Stimulated activated CD4-positive, alpha-beta T cell treated with anti-CD3 and anti-CD28 coated beads, Interleukin-1b, Interleukin-23, amount 100 ng/mL, for 24 hours (primary cell): Measurements from ENCODE around the gene USP40.

ENCODE experiments used
- DNase-seq, 4 experiments: peaks; one replicate each; pipeline ENCODE4 v3.0.0-alpha.2; 2020; ENCODE audit warnings: low read depth in 4 of 4, low spot score in 1 of 4

USP40 gene

DNA sequence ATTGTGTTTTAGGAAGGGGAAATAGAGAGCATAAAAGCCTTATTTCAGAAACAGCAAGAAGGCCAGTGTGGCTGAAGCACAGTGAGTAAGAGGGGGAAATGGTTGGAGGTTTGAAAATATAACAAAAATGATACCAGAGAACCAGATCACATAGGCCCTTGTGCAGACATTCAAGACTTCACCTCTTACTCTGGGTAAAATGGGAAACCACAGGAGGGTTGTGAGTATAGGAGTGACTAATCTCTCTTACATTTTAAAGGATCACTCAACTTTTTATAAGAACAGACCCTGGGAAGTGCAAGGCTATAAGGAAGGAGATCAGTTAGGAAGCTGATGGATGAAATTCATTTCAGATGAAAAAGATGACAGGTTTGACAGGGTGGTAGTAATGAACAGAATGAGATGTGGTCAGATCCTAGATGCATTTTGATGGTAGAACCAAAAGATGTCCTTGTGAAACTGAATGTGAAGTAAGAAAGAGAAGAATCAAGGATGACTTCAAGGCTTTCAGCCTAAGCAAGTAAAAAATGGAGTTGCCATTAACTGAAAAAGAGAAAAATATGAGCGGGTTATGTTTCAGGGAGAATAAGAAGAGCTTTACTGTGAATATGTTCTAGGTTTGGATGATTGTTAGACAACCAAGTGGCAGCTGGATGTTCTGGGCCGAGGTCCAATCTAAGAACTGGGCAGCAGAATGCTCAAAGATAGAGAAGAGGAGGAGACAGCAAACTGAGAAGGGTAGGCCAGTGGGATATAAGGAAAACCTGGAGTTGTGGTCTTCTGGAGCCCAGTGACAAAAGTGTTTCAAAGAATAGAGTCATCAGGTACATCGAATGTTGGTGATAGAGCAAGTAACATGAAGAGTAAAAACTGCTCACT is 65.1 kb downstream of the USP40 start:
- no peak for DNase-seq

DNA sequence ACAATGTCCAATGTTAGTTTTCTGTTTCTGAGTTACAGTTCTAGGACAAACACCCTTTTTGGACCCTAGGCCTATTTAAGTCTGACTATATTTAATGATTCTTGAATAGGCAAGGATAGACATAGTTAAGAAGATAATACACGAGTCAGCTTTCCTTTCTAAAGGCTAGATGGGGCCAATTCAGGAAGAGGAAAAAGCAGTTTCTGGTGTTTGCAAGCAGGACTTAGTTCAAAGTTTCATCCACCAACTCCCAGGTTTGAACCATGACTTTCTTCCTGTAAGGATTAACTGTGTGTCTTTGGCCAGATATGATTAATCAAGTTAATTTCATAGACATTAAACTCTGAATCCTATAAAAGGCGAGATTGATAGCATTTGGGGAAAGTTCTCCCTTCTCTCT is 66.7 kb downstream of the USP40 start:
- DNase-seq = no peak

DNA sequence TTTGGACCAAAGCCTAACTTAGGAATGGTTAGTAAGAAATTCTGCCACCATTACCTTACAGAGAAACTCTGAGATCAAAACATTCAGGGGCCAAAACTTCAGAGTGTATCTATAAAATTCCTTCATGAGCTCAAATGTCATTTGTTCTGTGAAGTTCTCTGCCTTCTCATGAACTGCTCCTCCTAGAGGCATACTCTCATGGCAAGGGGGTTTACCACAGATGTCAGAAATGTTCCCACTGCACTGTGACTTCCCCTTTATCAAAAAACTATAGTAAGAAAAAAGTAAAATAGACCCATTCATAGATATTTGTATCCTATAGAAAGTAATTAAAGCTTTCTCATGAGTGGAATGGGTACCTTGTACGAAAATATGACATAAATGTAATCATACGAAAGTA is 68.5 kb downstream of the USP40 start:
- DNase-seq = no peak

DNA sequence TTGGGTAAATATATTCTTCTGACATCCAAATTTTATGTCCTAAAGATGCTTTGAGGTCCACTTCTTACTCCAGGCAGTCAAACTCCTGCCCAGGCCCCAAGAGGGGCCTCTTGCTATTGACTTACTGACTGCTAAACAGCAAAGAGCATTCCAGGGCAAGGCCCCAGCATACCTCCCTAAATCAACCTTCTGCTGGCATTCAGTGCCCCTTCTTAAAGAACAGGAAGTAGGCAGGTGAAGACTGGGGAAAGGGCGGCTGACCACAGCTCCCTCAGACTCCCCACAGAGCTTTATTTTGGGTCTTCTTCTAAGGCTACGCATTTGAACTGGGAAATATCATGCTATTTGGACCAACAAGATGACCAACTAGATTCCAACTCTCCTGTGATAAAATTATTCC is 68.9 kb downstream of the USP40 start:
- DNase-seq = no peak

DNA sequence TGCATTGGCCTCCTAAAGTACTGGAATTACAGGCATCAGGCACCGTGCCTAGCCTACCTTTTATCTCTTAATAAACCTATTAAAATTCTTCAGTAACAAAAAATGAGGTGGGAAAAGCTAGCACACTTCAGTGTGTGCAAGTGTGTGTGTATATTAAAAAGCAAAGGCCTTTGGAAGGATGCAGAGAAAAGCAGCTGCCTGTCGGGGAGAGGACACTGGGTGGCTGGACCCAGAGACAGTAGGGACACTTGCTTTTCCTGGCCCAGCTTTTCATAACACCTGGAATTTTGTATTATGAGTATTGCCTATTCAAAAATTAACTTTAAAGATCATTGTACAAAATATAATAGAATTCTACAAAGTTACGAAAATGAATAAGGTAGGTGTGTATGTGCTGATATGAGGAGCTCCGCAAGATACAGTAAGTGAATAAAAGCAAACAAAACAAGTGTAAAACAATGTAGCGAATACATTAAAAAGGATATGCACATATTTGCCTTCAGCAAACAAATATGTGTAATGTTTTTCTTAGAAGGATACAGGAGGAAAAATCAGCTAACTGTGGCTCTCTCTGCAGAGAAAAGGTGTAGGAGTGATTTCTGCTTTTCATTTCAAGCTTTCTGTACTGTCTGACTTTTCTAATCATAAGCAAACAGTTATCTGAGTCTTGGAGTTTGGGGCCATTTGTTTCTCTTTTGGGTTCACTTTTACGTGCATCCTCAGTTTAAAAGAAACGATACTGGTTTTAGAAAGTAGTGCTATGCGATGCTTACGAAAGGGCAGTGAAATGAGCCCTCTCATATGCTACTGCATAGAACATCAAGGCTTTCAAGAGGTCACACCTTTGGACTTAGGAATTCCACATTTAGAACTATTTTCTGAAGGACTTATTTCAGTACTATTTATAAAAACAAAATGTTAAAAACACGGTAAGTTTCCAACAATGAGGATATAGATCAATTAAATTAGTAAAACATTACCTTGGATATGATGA is 70.8 kb downstream of the USP40 start:
- DNase-seq = no peak

DNA sequence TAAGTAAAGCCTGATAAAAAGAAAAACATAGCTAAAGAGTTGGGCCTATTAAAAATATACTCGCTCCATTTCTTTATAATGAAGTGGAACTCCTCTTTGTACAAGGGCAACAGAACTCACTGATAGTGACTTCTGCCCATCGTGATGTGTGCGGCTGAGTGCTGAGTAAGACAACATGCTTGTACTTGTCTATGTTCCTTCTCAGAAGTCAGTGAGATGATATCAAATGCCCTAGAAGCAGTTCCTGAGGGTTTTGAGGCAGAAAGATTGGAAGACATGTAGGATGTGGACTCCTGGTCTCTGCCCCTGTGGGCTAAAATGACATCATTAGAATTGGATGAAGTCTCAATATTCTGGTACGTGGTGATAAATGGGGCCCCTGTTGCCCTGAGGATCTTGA is 73.8 kb downstream of the USP40 start:
- no peak for DNase-seq

DNA sequence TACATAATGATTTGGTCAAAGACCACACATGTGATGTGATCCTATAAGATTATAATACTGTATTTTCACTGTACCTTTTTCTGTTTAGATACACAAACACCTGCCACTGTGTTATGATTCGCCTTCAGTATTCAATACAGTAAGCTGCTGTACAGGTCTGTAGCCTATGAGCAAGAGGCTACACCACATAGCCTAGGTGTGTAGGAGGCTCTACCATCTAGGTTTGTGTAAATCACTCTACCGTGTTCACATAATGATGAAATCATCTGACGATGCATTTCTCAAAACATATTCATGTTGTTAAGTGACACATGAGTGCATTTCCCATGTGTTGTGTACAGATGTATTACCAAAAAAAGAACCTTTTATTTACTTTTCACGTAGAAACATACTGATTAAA is 74.5 kb downstream of the USP40 start:
- no peak for DNase-seq

DNA sequence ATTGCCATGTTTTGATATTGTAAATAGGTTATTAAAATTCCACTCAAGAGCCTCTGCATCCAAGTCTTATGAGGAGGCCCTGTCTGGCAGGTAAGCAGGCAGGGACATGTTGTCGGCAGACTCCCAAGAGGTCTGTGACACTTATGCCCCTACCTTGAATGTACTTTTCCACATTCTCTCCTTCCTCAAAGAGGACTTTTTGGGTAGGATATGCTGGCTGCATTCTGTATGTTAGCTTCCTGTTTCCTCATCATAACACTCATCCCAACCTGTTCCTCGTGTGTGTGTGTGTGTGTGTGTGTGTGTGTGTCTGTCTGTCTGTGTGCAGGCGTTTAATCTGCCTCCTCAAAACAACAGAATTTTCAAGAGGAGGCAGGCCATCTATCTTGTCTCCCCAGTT is 75.3 kb downstream of the USP40 start:
- no peak for DNase-seq

DNA sequence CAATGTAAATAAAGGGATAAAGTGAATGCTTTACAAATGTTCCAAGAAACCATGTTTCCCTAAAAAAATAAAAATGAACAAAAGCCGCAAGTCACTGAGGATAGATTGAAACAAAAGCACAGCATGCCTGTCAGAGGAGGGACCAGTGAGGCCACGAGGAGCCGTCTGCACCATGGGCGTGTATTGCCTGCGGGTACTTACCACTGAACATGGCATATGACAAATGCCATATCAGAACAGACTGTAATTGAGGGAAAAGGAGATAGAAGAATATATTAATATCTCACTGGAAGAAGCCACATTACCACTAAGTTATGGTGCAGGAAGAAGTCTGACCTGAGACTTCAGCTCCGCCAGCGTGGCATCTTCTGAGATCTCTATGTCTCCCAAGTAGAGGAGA is 75.8 kb downstream of the USP40 start:
- DNase-seq = no peak

DNA sequence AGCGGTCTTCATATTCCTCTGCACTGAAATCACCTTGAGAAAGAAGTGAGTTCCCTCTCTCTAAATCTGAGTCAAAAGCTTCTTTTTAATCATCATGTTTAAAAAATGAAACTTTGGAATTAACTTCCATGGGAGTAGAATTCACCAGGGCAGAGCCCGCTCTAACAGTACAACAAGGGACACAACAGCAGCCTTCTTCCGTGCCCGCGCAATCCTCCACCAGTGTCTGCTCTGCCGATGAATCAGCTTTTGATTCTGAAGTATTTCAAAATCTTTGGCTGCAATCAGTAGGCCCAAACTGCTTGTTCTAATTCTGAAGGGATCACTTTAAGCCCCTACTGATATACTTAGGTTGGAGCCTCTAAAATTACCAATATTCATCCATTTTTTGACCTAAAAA is 76.9 kb downstream of the USP40 start:
- no peak for DNase-seq

DNA sequence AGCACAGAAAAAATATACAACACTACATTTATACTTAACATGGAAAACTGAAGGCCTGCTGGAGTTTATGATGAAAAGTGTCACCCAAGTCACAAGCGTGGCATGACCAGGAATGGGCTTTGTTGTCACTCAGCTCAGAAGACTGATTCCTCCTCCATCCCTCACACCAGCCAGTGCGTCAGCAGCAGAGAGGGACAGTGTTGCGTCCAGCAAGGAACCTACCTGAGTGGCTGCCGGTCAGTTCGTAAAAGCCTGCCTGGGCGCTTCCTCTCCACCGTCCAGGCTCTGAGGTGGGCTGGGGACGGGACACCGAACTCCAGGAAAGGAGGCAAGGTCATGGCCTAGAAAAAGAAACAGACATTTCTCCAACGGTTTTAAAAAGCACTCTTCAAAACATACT is 77.4 kb downstream of the USP40 start:
- DNase-seq = no peak

DNA sequence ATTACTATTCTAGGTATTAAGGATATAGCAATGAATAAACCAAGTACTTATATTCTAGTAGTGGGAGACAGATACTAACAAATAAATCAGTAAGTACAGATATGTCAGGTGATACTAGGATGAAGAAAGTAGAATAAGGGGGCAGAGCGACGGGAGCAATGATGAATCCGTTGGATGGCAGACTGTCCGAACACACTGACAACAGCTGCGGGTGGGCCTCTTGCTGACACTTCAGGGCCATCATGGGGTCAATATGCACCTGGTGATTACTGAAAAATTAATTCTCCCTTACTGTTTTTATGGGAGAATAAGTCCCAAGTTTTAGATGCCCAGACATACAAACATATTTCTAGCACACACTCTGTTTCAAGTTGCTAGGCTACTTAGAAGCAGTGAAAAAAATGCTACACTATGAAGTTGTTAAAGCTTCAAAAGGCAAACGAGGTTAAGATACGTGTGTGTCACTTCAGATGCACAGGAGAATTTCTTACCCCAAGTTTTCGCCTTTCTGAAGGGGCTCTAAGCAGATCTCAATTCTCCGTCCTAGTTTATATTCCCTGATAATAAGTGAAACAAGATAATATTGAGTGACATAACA is 78.7 kb downstream of the USP40 start:
- DNase-seq = no peak

DNA sequence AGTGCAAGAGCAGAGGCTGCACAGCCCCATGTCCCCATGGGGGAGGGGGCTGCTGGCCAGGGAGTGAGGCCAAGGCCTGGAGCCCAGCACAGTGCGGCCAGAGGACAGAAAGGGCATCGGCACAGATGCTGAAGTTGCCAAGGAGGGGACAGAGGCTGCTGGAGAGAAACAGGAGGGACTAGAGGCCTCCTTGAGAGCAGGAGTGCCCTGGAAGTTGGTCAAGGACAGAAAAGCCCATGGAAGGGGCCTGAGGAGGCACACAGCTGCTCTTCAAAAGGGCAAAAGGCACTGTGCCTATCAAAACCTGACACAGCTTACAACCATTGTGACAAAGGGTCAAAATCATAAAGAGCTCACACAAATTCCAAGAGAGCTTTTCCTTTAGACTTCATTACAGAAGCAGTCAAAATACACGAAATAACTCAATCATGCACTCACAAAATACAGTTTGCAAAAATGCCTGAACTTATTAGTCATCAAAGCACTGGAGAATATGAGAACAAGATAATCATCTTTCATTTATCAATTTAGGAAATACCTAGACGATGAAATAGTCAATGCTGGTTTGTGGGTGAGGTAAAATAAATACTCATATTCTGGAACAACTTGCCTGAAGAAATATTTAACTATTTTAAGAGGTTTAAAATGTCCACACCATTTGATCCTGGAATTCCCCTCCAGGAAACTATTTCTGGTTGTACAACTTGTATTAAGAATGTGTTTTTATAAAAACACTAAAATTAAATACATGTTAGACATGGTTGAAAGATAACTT is 79.6 kb downstream of the USP40 start:
- no peak for DNase-seq

DNA sequence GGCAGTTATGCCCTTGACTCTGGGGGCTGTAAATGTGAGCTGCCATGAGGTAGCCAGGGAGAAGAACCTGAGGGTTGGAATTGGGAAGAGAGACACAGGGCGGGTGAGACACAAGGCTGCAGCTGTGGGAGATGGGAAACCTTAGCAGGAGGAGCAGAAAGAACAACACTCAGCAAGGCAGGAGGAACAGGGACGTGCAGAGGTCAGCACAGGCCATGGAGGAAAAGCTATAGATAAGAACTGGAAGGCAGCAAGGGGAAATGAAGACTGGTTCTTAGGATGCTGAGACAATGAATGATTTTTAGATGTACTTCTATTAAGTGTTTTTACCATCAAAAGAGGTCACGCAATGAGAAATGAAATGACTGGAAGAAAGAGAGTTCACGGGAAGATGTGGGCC is 80.2 kb downstream of the USP40 start:
- no peak for DNase-seq

DNA sequence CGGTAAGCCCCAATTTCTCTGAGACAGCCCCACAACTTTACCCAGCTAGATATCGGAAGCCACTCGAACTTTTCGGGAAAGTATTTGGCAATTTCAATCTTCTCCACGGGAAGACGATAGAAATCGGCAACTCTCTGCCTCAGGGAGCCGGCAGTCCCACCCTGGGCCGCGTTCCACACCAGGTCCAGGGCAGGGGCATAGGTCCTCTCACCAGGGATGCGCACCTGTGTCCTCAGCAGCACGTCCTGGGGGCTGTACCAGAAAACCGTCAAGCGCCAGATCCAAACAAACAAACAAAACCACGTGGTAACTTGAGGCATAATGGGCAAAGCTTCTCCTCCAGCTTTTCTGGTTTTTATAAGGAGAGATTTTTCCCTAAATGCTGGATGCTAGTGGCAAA is 80.9 kb downstream of the USP40 start:
- no peak for DNase-seq

DNA sequence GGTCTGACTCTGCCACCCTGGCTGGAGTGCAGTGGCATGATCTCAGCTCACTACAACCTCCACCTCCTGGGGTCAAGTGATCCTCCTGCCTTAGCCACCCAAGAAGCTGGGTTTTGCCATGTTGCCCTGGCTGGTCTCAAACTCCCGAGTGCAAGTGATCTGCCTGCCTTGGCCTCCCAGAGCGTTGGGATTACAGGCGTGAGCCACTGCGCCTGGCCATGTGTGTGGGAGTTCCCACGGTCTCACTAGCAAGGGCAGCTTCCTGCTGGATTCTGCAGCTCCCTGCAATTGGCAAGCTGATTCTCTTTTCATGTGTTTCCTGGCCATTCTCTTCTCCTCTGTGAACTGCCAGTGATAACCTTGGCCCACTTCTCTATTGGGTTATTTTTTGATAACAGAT is 84.0 kb downstream of the USP40 start:
- no peak for DNase-seq

DNA sequence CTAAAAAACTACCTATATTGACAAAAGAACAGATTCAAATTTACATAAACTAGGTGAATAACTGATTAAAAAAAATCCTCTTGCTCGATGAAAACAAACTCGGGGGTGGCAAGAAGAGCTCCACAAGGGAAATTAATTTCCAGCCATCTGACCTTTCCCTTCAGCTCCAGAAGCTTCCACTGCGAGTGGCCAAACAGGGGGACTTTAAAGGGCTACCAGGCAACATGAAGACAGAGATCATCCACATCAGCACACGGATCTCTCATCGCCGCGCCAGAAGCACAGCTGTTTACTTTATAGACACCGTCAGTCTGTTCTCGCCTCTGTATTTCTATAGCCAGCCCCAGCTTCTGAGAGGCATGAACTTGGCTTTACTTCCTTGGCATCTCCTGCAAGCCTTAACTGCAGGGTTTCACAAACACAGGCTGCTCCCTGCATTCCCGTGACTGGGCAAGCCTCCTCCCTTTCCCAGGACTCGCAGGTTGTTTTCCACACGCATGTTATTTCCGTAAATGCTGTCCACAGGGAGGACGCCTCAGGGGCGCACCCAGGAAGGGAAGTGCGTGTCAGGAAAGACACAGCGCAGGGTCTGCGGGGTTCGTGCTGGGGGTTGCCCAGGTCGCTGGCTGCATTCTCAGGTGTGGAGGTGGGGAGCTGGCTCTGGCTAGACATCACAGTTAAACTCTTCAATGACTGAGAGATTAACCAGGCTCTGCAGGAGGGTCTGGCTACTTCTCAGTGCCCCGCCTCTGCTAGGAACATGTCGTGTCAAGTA is 85.0 kb downstream of the USP40 start:
- no peak for DNase-seq

DNA sequence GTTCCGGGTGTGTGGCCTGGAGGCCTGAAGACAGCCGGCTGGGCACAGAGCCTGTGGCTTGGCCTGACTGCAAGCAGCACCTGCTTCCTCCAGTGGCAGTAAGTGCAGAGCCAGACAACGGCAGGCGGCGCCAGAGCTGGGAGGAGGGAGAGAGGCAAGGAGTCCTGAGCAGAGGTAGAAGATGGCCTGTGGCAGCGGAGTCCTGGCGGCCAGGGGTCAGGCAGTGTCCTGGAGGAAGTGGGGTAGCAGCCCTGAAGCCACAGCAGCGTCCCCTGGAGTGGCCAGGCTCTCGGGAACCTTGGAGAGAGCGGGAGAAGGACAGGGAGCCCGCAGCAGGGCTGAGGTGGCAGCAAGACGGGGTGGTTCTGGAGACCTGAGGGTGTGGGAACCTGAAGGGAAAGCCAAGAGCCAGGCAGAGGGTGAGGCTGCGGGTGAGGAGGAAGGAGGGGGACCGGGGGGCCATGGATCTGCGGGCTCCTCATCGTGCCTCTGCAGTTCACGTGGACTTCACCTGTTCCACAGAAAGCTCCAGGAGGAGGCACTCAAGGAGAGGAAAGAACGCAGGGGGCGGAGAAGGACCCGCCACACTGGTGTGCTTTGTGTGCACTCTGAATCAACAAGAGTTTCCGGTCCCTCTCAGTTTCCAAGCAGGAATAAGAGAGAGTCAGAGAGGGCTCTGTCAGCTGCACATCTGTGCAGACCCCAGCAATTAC is 85.9 kb downstream of the USP40 start:
- no peak for DNase-seq

DNA sequence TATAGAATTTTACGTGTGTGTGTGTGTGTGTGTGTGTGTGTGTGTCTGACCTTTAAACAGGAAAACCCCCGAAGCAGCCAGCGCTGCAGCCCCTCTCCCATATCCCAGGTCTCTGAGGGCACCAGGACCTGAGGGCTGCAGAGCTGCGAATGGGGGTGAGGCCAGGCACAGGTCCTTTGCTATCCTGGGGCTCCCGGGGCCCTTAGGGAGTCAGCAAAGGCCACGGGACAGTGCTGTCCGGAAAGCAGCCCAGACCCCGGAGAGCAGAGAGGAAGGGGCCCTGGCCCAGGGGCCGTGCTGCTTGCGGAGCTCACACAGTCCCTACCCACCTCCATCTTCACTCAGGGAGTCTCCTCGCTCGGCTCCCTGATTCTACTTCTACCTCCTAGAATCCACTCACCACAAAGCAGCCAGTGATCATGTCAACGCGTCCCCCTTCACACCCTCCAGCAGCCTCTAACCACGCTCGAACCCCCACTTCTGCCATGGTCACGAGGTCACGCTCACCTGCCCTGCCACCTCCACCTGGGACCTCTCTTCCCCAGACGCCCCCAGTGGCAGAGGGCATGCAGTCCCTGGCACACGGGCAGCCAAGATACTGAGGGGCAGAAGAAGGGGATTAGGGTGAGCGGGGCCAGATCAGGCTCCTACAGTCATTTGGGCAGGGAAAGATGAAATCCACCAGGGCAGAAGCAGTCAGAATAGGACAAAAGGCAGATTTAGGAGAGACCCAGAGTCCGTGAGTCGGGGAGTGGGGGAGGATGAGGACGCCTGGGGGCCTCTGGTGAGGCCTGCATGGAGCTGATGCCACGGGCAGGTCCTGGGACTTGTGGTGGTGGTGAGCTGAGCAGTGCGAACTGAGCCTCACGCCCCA is 86.7 kb downstream of the USP40 start:
- DNase-seq = no peak
